ES-I3 (cell line): ENCODE data around the gene TROAP.
A peak's percentile ranks its signal among the peaks of the same experiment; 100 is the strongest.
"Not testable (repeated sequence)": the region's sequence is repeated elsewhere in the genome, so short reads cannot be mapped to it uniquely, and the experiment has no call there.

Experiments used
- H3K36me3 ChIP-seq: 2 replicates; pipeline ENCODE4 v1.6.1; 2013; ENCODE audit warnings: mild to moderate bottlenecking, low read length, control low read depth, moderate library complexity; ENCODE audit not compliant: insufficient read depth
- H3K4me1 ChIP-seq: 2 replicates; pipeline ENCODE4 v1.6.1; 2013; ENCODE audit warnings: mild to moderate bottlenecking, control low read depth, low read length; ENCODE audit not compliant: insufficient read depth
- H3K9ac ChIP-seq: 2 replicates; pipeline ENCODE4 v1.6.1; 2013; ENCODE audit warnings: low read depth, mild to moderate bottlenecking, low read length, moderate library complexity
- H3K9me3 ChIP-seq: 2 replicates; pipeline ENCODE4 v1.6.1; 2013; ENCODE audit warnings: mild to moderate bottlenecking, low read length, moderate library complexity; ENCODE audit not compliant: control insufficient read depth, insufficient read depth

TROAP gene, protein sequence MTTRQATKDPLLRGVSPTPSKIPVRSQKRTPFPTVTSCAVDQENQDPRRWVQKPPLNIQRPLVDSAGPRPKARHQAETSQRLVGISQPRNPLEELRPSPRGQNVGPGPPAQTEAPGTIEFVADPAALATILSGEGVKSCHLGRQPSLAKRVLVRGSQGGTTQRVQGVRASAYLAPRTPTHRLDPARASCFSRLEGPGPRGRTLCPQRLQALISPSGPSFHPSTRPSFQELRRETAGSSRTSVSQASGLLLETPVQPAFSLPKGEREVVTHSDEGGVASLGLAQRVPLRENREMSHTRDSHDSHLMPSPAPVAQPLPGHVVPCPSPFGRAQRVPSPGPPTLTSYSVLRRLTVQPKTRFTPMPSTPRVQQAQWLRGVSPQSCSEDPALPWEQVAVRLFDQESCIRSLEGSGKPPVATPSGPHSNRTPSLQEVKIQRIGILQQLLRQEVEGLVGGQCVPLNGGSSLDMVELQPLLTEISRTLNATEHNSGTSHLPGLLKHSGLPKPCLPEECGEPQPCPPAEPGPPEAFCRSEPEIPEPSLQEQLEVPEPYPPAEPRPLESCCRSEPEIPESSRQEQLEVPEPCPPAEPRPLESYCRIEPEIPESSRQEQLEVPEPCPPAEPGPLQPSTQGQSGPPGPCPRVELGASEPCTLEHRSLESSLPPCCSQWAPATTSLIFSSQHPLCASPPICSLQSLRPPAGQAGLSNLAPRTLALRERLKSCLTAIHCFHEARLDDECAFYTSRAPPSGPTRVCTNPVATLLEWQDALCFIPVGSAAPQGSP

GRCh38 chr12:49322708-49323523 is at the start of gene TROAP:
TROAP (plus strand) TSS chr12:49323255; CDS start chr12:49323609, 354 bp downstream.
- no peaks in the 10 kb centered on the region for H3K36me3 ChIP-seq
- H3K9ac ChIP-seq, result peak within 1 kb of the TSS; percentile 70
- H3K4me1 ChIP-seq, result no peaks in the 10 kb centered on the region
- no peaks in the 10 kb centered on the region for H3K9me3 ChIP-seq

- no peak overlapping the region for H3K9ac ChIP-seq
- H3K4me1 ChIP-seq, result no peaks in the 10 kb centered on the region
- no peaks in the 10 kb centered on the region for H3K9me3 ChIP-seq
- H3K36me3 ChIP-seq, result peaks cover 30% of the 10 kb centered on the region
Observed at GRCh38 chr12:49273726-49274395, 49.2 kb upstream of the TROAP start.

DNA sequence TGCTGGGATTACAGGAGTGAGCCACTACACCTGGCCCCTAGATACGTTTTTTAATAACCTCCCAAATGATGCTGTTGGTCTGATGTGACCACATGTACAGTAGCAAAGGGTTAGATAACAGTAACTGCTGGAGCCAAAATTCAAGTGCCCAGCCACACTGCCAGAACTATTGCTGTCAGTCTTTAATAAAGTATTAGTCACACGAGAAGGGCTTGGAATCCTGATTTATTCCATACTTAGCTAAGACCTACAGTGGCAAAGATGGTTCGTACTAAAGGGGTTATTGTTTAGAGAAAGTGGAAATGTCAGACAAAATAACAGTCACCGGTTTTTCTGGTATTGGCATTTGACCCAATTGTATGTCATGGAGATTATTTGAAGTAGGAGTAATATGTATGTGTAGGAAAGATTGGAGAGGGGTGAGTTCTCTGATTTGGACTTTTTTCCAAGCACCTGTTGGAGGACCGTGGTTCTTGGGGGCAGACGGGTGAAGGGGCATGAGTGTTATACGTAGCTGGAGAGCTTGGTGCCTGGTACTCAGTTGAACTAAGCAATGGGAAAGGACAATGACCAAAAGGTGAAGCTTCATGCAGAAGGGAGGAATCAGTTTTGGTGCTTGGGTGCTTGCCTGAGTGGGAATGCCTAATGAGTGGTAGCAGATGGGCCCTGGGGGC is 48.5 kb upstream of the TROAP start:
- H3K4me1 ChIP-seq, result peaks cover 1% of the 10 kb centered on the region

GRCh38 chr12:49276304-49277290 is 46.5 kb upstream of the TROAP start:
- Histone ChIP-seq H3K9me3 (no peaks in the 10 kb centered on the region), H3K9ac (no peak overlapping the region), H3K36me3 (peaks cover 6% of the 10 kb centered on the region), H3K4me1 (peaks cover 8% of the 10 kb centered on the region)

More for the DNA sequence above, 48.5 kb upstream of the TROAP start:
- Histone ChIP-seq H3K9ac (no peak overlapping the region), H3K36me3 (peaks cover 23% of the 10 kb centered on the region), H3K9me3 (no peaks in the 10 kb centered on the region)

- Histone ChIP-seq H3K36me3 (no peaks in the 10 kb centered on the region), H3K4me1 (peaks cover 14% of the 10 kb centered on the region), H3K9ac (no peak overlapping the region), H3K9me3 (no peaks in the 10 kb centered on the region)
Observed at GRCh38 chr12:49277466-49277865, 45.6 kb upstream of the TROAP start.

GRCh38 chr12:49279706-49280159 is 43.3 kb upstream of the TROAP start:
- peaks cover 16% of the 10 kb centered on the region for H3K4me1 ChIP-seq
- no peaks in the 10 kb centered on the region for H3K9me3 ChIP-seq
- H3K9ac ChIP-seq, result no peak overlapping the region

GRCh38 chr12:49280545-49280944 is 42.5 kb upstream of the TROAP start:
- H3K9ac ChIP-seq, H3K36me3 ChIP-seq, H3K9me3 ChIP-seq: not testable (repeated sequence)
- peaks cover 16% of the 10 kb centered on the region for H3K4me1 ChIP-seq

More at GRCh38 chr12:49279706-49280159, 43.3 kb upstream of the TROAP start:
- H3K36me3 ChIP-seq, result no peaks in the 10 kb centered on the region

DNA sequence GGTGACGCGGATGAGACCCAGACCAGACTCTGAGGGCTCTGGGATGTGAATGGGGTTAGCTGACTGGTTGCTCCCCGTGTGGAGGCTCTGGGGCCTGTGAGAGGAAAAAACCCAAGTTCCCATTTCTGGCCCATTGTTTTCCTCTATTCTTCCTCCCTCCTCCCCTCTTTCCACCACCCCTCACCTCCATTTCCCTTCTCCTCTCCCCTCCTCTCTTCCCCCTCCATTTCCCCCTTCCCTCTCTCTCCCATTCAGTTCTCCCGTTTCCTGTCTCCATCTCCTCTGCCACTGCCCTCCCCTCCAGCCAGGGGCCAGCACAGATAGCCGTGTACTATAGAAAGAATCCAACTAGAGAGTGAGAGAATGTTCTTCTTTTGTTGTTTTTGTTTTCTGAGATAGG is 40.8 kb upstream of the TROAP start:
- Histone ChIP-seq H3K36me3 (no peaks in the 10 kb centered on the region), H3K9ac (no peak overlapping the region), H3K4me1 (peaks cover 16% of the 10 kb centered on the region), H3K9me3 (no peaks in the 10 kb centered on the region)

DNA sequence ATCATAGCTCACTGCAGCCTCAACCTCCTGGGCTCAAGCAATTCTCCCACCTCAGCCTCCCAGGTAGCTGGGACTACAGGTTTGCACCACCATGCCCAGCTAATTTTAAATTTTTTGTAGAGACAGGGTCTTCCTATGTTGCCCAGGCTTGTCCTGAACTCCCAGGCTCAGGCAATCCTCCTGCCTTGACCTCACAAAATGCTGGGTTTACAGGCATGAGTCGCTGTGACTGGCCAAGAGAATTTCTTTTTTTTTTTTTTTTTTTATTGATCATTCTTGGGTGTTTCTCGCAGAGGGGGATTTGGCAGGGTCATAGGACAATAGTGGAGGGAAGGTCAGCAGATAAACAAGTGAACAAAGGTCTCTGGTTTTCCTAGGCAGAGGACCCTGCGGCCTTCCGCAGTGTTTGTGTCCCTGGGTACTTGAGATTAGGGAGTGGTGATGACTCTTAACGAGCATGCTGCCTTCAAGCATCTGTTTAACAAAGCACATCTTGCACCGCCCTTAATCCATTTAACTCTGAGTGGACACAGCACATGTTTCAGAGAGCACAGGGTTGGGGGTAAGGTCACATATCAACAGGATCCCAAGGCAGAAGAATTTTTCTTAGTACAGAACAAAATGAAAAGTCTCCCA is 40.2 kb upstream of the TROAP start:
- not testable (repeated sequence) for H3K9ac ChIP-seq, H3K9me3 ChIP-seq, H3K36me3 ChIP-seq
- peaks cover 16% of the 10 kb centered on the region for H3K4me1 ChIP-seq

GRCh38 chr12:49283541-49284429 is 39.3 kb upstream of the TROAP start:
- Histone ChIP-seq H3K9me3 (no peaks in the 10 kb centered on the region), H3K9ac (no peak overlapping the region), H3K4me1 (peaks cover 16% of the 10 kb centered on the region), H3K36me3 (no peaks in the 10 kb centered on the region)

DNA sequence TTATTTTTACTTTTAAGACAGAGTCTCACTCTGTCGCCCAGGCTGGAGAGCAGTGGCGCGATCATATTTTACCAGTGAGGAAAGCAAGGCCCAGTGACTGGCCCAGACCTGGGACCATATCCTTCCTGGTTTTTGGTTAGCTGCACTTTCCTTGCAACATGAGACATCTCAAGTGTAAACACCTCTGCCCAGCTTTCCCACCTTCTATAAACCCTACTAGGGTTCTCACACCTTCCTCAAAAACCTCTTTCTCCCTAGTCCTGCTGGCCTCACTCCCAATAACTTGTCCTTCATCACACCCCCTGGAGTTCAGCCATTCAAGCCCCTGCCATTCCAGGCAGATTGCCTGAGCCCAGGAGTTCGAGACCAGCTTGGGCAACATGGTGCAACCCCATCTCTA is 38.4 kb upstream of the TROAP start:
- no peaks in the 10 kb centered on the region for H3K9me3 ChIP-seq
- no peak overlapping the region for H3K9ac ChIP-seq
- no peaks in the 10 kb centered on the region for H3K36me3 ChIP-seq
- peaks cover 13% of the 10 kb centered on the region for H3K4me1 ChIP-seq
